Measurements from ENCODE around the gene THEM4.

Gene THEM4

GRCh38 chr1:151864411-151864810 is 44.9 kb downstream of the THEM4 start:
- H3K27ac ChIP-seq, result no peak overlapping the region
- peaks cover 0 to 15% of the 10 kb centered on the region in 2 experiments for H3K4me1 ChIP-seq (ENCODE audit: control insufficient read depth in 1 of 2, insufficient read depth in 1 of 2, low read depth in 1 of 2, low read length in 1 of 2)
- H3K36me3 ChIP-seq, result no peaks in the 10 kb centered on the region
- no peak for TF ChIP-seq CTCF (IDR thresholded peaks at IDR 0.05)
- H3K4me3 ChIP-seq (ENCODE audit: low read depth in 1 of 2, low read length in 1 of 2), result no peak overlapping the region
- H3K9me3 ChIP-seq, result no peaks in the 10 kb centered on the region
- H3K27me3 ChIP-seq, result no peaks in the 10 kb centered on the region

- peaks cover 2 to 11% of the 10 kb centered on the region in 2 experiments for H3K4me1 ChIP-seq (ENCODE audit: control insufficient read depth in 1 of 2, insufficient read depth in 1 of 2, low read depth in 1 of 2, low read length in 1 of 2)
- H3K9me3 ChIP-seq, result no peaks in the 10 kb centered on the region
- H3K27ac ChIP-seq, result no peak overlapping the region
- H3K36me3 ChIP-seq, result no peaks in the 10 kb centered on the region
- H3K4me3 ChIP-seq (ENCODE audit: low read depth in 1 of 2, low read length in 1 of 2), result no peak overlapping the region
- H3K27me3 ChIP-seq, result no peaks in the 10 kb centered on the region
- TF ChIP-seq CTCF (IDR thresholded peaks at IDR 0.05), result no peak
Observed at GRCh38 chr1:151862604-151863003, 46.7 kb downstream of the THEM4 start.

- Histone ChIP-seq H3K9me3 (no peaks in the 10 kb centered on the region), H3K36me3 (no peaks in the 10 kb centered on the region), H3K27ac (no peak overlapping the region), H3K27me3 (no peaks in the 10 kb centered on the region), H3K4me3 (ENCODE audit: low read depth in 1 of 2, low read length in 1 of 2) (no peak overlapping the region), H3K4me1 (ENCODE audit: control insufficient read depth in 1 of 2, insufficient read depth in 1 of 2, low read depth in 1 of 2, low read length in 1 of 2) (peaks cover 8 to 13% of the 10 kb centered on the region in 2 experiments)
- no peak for TF ChIP-seq CTCF (IDR thresholded peaks at IDR 0.05)
Observed at GRCh38 chr1:151860504-151861187, 48.7 kb downstream of the THEM4 start.

GRCh38 chr1:151859891-151860293 is 49.4 kb downstream of the THEM4 start:
- no peak for TF ChIP-seq CTCF (IDR thresholded peaks at IDR 0.05)
- Histone ChIP-seq H3K36me3 (no peaks in the 10 kb centered on the region), H3K27me3 (no peaks in the 10 kb centered on the region), H3K27ac (no peak overlapping the region), H3K4me3 (ENCODE audit: low read depth in 1 of 2, low read length in 1 of 2) (no peak overlapping the region), H3K4me1 (ENCODE audit: control insufficient read depth in 1 of 2, insufficient read depth in 1 of 2, low read depth in 1 of 2, low read length in 1 of 2) (peaks cover 8 to 13% of the 10 kb centered on the region in 2 experiments), H3K9me3 (no peaks in the 10 kb centered on the region)

- no peaks in the 10 kb centered on the region for H3K27me3 ChIP-seq
- no peak for TF ChIP-seq CTCF (IDR thresholded peaks at IDR 0.05)
Observed at GRCh38 chr1:151858886-151859665, 50.2 kb downstream of the THEM4 start.

More at GRCh38 chr1:151858886-151859665, 50.2 kb downstream of the THEM4 start:
- Histone ChIP-seq H3K9me3 (no peaks in the 10 kb centered on the region), H3K27ac (no peak overlapping the region), H3K4me3 (ENCODE audit: low read depth in 1 of 2, low read length in 1 of 2) (no peak overlapping the region), H3K4me1 (ENCODE audit: control insufficient read depth in 1 of 2, insufficient read depth in 1 of 2, low read depth in 1 of 2, low read length in 1 of 2) (peaks cover 8 to 13% of the 10 kb centered on the region in 2 experiments), H3K36me3 (no peaks in the 10 kb centered on the region)

Data from neutrophil (primary cell).